ENCODE data around the gene OPHN1. TPM values are rescaled to one million over a fixed set of nuclear protein-coding genes. Genes with fewer than 3 reads are reported as not detected.

OPHN1 gene
- total RNA-seq, 6 experiments from 2014 or later: 7.8 to 12.5 (median 10.6) TPM

DNA sequence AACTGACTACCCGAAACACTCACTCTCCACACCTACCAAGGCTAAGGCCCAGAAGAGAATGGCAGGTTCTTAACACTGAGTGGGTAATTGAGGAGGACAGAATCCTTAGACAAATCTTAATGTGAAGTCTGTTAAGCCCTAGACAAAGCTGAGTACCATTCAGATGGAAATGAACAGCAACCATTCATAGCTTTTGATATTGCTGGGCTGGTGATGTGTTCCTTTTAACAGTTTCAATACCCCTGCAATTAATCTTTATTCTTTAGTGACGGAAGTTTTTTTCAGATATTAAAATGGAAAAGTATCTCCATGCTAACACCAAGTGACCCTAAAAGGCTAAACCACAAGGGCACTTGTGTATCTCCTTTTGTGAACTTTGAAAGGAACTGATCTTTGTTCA is 334.9 kb downstream of the OPHN1 start:
- H3K4me3 Mint-ChIP-seq: no peak overlapping the region
- TF ChIP-seq, protein P1, sequence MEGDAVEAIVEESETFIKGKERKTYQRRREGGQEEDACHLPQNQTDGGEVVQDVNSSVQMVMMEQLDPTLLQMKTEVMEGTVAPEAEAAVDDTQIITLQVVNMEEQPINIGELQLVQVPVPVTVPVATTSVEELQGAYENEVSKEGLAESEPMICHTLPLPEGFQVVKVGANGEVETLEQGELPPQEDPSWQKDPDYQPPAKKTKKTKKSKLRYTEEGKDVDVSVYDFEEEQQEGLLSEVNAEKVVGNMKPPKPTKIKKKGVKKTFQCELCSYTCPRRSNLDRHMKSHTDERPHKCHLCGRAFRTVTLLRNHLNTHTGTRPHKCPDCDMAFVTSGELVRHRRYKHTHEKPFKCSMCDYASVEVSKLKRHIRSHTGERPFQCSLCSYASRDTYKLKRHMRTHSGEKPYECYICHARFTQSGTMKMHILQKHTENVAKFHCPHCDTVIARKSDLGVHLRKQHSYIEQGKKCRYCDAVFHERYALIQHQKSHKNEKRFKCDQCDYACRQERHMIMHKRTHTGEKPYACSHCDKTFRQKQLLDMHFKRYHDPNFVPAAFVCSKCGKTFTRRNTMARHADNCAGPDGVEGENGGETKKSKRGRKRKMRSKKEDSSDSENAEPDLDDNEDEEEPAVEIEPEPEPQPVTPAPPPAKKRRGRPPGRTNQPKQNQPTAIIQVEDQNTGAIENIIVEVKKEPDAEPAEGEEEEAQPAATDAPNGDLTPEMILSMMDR (IDR thresholded peaks at IDR 0.05): no peak
- peaks cover 14% of the 10 kb centered on the region for H3K36me3 Mint-ChIP-seq (ENCODE audit: low read depth)
- no peaks in the 10 kb centered on the region for H3K9me3 Mint-ChIP-seq
- H3K27me3 Mint-ChIP-seq (ENCODE audit: insufficient read depth): peaks cover 5% of the 10 kb centered on the region
- DNase-seq: no peak
- no peak overlapping the region for H3K27ac Mint-ChIP-seq
- H3K4me1 Mint-ChIP-seq (ENCODE audit: low read depth): no peaks in the 10 kb centered on the region

DNA sequence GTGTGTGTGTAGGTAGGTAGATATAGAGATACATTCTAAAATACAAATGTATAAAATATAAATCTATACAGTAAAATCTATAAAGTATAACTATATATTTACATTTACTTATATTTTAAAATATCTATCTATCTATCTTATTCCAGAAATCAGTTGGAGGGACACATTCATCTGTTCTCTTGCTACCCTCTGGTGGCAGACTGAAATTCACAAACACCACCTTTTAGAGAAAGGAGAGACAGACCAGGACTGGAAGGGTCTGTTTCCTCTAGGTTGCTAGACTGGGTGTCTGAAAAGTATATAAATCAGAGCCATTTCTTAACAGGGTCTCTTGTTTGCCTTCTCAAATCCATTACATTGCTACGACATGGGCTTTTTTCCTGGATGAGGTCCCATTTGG is 343.0 kb downstream of the OPHN1 start:
- H3K4me3 Mint-ChIP-seq: no peak overlapping the region
- H3K4me1 Mint-ChIP-seq (ENCODE audit: low read depth): peaks cover 3% of the 10 kb centered on the region
- H3K36me3 Mint-ChIP-seq (ENCODE audit: low read depth): peaks cover 7% of the 10 kb centered on the region; the same call in 1 of the 2 replicates
- H3K27me3 Mint-ChIP-seq (ENCODE audit: insufficient read depth): no peaks in the 10 kb centered on the region
- TF ChIP-seq, protein P1 (IDR thresholded peaks at IDR 0.05): peak; percentile 32; the same call in 1 of the 2 replicates
- H3K27ac Mint-ChIP-seq: no peak overlapping the region
- H3K9me3 Mint-ChIP-seq: no peaks in the 10 kb centered on the region
- DNase-seq: no peak

DNA sequence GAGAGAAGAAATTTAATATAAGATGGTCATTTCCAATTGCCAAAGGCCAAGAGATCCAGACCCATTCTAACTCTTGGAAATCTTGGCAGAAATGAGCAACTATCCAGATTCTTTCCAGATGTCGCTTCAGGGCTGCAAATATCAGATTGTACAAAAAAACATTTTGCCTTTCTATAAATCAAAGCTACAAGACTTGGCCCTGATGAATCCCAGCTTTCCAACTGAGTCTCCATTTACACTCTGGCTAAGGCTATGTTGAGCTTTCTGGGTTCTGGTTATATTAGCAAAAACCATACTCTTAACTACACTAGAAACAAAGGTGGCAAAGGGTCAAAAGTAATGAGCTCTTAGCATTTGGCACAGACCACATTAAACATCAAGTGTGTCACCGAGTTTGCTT is 345.8 kb downstream of the OPHN1 start:
- TF ChIP-seq, protein P1 (IDR thresholded peaks at IDR 0.05): no peak
- Mint-ChIP-seq H3K4me3 (no peak overlapping the region), H3K36me3 (ENCODE audit: low read depth) (no peaks in the 10 kb centered on the region), H3K9me3 (no peaks in the 10 kb centered on the region), H3K4me1 (ENCODE audit: low read depth) (peaks cover 20% of the 10 kb centered on the region), H3K27me3 (ENCODE audit: insufficient read depth) (no peaks in the 10 kb centered on the region), H3K27ac (no peak overlapping the region)
- no peak for DNase-seq

DNA sequence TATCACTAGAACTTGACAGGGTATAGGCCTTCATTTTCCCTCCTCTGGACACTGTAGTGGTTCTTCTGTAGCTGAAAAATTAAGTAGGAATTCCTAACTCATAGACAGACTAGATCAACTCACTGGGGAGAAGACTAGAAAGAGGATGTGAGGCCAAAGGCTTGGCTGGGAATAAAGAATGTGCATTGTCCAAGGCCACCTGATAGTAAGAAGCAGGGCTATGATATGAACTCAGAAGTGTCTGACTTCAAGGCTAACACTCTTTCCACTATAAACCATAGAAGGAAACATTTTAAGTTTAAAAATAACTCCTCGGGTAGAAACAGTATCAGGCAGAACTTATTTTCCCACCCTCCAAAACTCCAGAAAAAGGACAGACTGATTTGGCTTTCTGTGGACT is 346.6 kb downstream of the OPHN1 start:
- TF ChIP-seq, protein P1 (IDR thresholded peaks at IDR 0.05): no peak
- Mint-ChIP-seq H3K27me3 (ENCODE audit: insufficient read depth) (no peaks in the 10 kb centered on the region), H3K4me3 (no peak overlapping the region)

DNA sequence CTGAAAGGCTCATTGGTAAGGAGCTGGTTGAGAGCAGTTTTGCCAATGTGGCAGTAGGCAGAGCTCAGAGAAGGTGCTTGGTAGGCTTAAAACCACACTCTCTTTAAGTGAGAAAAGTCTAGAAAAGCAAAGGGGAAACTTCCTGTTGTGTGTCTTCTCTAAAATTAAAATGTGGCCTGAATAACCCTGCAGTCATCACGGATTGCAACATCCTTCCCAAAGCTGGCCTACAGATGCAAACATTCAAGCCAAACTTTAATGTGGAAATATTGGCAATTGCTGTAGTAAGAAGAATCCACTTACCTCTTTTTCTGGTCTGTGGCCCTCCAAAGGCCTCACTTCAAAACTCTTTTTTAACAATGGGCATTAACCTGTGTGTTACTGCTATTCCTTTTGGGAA is 348.5 kb downstream of the OPHN1 start:
- peak overlapping the region; percentile 71 for H3K27ac Mint-ChIP-seq
- H3K27me3 Mint-ChIP-seq (ENCODE audit: insufficient read depth): no peaks in the 10 kb centered on the region
- DNase-seq: no peak
- peaks cover 30% of the 10 kb centered on the region for H3K4me1 Mint-ChIP-seq (ENCODE audit: low read depth)
- H3K4me3 Mint-ChIP-seq: no peak overlapping the region; the same call in 1 of the 2 replicates
- H3K36me3 Mint-ChIP-seq (ENCODE audit: low read depth): peaks cover 14% of the 10 kb centered on the region
- TF ChIP-seq, protein P1 (IDR thresholded peaks at IDR 0.05): no peak
- H3K9me3 Mint-ChIP-seq: no peaks in the 10 kb centered on the region

More for the DNA sequence above, 346.6 kb downstream of the OPHN1 start:
- Mint-ChIP-seq H3K27ac (no peak overlapping the region), H3K36me3 (ENCODE audit: low read depth) (peaks cover 5% of the 10 kb centered on the region; the same call in 1 of the 2 replicates), H3K9me3 (no peaks in the 10 kb centered on the region), H3K4me1 (ENCODE audit: low read depth) (peaks cover 20% of the 10 kb centered on the region)
- DNase-seq: no peak

DNA sequence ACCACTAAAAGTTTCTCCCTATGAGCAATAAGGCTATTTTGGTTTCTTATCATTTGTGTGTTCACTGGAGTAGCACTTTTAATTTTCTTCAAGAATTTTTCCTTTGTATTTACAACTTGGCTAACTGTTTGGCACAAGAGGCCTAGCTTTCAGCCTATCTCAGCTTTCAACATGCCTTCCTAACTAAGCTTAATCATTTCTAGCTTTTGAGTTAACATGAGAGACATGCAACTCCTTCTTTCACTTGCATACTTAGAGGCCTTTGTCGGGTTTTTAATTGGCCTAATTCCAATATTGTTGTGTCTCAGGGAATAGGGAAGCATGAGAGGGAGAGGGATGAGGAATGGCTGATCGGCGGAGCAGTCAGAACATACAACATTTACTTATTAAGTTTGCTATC is 349.8 kb downstream of the OPHN1 start:
- TF ChIP-seq, protein P1 (IDR thresholded peaks at IDR 0.05): no peak
- DNase-seq: no peak
- Mint-ChIP-seq H3K4me3 (no peak overlapping the region), H3K36me3 (ENCODE audit: low read depth) (peaks cover 25% of the 10 kb centered on the region), H3K27me3 (ENCODE audit: insufficient read depth) (no peaks in the 10 kb centered on the region), H3K9me3 (no peaks in the 10 kb centered on the region), H3K27ac (peak overlapping the region; percentile 61; the same call in 1 of the 2 replicates), H3K4me1 (ENCODE audit: low read depth) (peaks cover 41% of the 10 kb centered on the region)
